Loucy (cell line): ENCODE data around the gene TNFSF9.

Experiments
- CTCF ChIP-seq: fragments of 200-600 bp; sonication (generic); conservative IDR thresholded peaks from 2 replicates; pipeline ENCODE4 v1.5.1; 2014; ENCODE audit warnings: mild to moderate bottlenecking, antibody characterized with exemption, low read length
- EZH2phosphoT487 ChIP-seq: fragments of 200-600 bp; IDR thresholded peaks from 2 replicates; pipeline ENCODE4 v1.6.1; 2018; ENCODE audit warnings: antibody characterized with exemption, mild to moderate bottlenecking, moderate library complexity, borderline replicate concordance

DNA sequence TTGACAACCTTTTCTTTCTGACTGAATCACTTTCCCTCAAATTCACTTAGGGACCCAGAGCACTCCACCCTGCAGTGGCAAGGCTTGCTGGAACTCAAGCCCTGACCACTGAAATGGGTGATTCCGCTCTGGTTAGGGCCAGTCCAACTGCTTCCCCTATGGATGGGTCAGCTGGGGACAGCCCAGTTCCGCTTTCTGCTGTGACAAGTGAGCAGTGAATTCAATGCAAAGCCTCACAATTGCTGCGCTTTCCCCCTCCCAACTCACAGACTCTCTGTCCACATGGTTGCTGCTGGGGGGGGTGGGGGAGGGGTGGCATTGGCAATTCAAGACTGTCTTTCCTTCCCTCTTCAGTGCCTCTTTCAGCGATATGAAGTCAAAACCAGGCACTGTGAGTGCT, 41.4 kb downstream of the TNFSF9 start:
- TF ChIP-seq CTCF, result no peak
- TF ChIP-seq EZH2phosphoT487, result no peak
